ENCODE results near the gene TRAF3IP1.
"Not testable (repeated sequence)": the region's sequence is repeated elsewhere in the genome, so short reads cannot be mapped to it uniquely, and the experiment has no call there.

Gene TRAF3IP1

DNA sequence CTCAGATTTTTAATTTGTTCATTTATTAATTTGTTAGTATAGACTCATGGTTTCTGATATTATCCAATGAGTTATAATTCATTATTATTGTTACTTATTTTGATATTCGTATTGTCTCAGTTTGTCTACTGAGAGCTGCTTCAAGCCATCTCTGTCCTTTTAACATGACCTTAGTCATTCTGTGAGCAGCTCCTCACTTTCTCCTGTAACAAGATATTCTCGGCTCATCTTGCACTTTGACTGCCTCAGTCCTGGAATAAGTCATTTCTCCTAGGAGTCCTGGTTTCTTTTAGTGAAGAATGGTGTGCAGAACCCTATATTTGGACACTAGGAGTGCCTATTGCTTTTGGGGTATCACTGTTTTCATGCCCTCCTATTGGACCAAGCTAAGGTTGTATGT, 119.6 kb downstream of the TRAF3IP1 start:
- TF ChIP-seq, protein P1, sequence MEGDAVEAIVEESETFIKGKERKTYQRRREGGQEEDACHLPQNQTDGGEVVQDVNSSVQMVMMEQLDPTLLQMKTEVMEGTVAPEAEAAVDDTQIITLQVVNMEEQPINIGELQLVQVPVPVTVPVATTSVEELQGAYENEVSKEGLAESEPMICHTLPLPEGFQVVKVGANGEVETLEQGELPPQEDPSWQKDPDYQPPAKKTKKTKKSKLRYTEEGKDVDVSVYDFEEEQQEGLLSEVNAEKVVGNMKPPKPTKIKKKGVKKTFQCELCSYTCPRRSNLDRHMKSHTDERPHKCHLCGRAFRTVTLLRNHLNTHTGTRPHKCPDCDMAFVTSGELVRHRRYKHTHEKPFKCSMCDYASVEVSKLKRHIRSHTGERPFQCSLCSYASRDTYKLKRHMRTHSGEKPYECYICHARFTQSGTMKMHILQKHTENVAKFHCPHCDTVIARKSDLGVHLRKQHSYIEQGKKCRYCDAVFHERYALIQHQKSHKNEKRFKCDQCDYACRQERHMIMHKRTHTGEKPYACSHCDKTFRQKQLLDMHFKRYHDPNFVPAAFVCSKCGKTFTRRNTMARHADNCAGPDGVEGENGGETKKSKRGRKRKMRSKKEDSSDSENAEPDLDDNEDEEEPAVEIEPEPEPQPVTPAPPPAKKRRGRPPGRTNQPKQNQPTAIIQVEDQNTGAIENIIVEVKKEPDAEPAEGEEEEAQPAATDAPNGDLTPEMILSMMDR (IDR thresholded peaks at IDR 0.05), result no peak
- no peaks in the 10 kb centered on the region for H3K36me3 ChIP-seq (ENCODE audit: control insufficient read depth, insufficient read depth, low read length)
- H3K9me3 ChIP-seq (ENCODE audit: control insufficient read depth, low read length), result no peaks in the 10 kb centered on the region
- H3K4me1 ChIP-seq, result peaks cover 3% of the 10 kb centered on the region
- no peak overlapping the region for H3K27ac ChIP-seq
- H2AFZ ChIP-seq, result no peak overlapping the region
- H3K9ac ChIP-seq, result no peak overlapping the region
- no peaks in the 10 kb centered on the region for H3K27me3 ChIP-seq (ENCODE audit: control insufficient read depth, insufficient read depth, low read length)
- H3K4me2 ChIP-seq (ENCODE audit: low read length), result no peak overlapping the region
- peaks cover 2% of the 10 kb centered on the region for H3K79me2 ChIP-seq
- no peak overlapping the region for H3K4me3 ChIP-seq (ENCODE audit: low read depth, low read length)

DNA sequence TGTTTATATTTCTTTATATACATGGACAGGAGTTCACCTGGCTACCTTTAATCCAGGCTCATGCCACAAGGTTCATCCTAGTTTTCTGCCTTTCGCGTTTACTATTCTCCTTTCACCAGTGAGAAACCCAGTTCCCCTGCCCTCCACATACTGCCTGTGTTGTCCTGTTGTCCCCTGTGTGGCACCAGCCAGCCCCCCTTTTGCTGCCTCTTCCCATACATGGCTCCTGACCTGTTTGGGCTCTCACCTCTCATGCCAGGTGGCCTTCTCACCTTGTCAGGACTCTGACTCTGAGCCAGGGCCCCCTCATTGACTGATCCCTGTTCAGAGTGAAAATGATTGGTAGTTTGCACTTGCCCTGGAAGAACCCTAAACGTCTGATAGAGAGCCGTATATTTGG, 120.0 kb downstream of the TRAF3IP1 start:
- no peaks in the 10 kb centered on the region for H3K27me3 ChIP-seq (ENCODE audit: control insufficient read depth, insufficient read depth, low read length)
- H3K79me2 ChIP-seq, result peaks cover 2% of the 10 kb centered on the region
- H2AFZ ChIP-seq, result no peak overlapping the region
- H3K27ac ChIP-seq, result no peak overlapping the region
- no peak overlapping the region for H3K9ac ChIP-seq
- H3K36me3 ChIP-seq (ENCODE audit: control insufficient read depth, insufficient read depth, low read length), result no peaks in the 10 kb centered on the region
- TF ChIP-seq, protein P1 (IDR thresholded peaks at IDR 0.05), result no peak
- H3K4me1 ChIP-seq, result peaks cover 3% of the 10 kb centered on the region
- H3K4me3 ChIP-seq (ENCODE audit: low read depth, low read length), result no peak overlapping the region
- H3K9me3 ChIP-seq (ENCODE audit: control insufficient read depth, low read length), result no peaks in the 10 kb centered on the region
- H3K4me2 ChIP-seq (ENCODE audit: low read length), result no peak overlapping the region

DNA sequence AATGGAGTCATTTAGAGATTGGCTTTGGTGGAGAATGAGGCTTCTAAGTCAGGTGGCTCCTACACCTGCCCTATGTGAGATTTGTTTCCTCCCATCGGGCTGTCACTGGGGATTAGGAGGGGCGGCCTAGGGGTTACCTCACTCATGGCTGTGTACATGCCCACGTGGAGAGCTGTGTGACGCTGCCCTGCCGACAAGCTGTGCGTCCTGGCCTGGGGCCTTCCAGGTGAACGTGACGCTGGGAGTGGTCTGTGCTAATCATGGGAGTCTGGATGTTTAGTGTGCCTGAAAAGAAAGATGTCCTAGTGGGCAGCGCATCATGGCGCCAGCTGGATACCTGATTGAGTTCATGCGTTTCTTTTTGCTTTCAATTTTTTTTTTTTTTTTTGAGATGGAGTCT, 120.4 kb downstream of the TRAF3IP1 start:
- Histone ChIP-seq H3K79me2 (peaks cover 1% of the 10 kb centered on the region), H3K4me1 (peaks cover 3% of the 10 kb centered on the region), H3K36me3 (ENCODE audit: control insufficient read depth, insufficient read depth, low read length) (no peaks in the 10 kb centered on the region), H3K9ac (no peak overlapping the region), H3K27me3 (ENCODE audit: control insufficient read depth, insufficient read depth, low read length) (no peaks in the 10 kb centered on the region), H3K9me3 (ENCODE audit: control insufficient read depth, low read length) (no peaks in the 10 kb centered on the region), H3K27ac (no peak overlapping the region), H3K4me2 (ENCODE audit: low read length) (no peak overlapping the region), H3K4me3 (ENCODE audit: low read depth, low read length) (no peak overlapping the region), H2AFZ (no peak overlapping the region)
- TF ChIP-seq, protein P1 (IDR thresholded peaks at IDR 0.05), result no peak

DNA sequence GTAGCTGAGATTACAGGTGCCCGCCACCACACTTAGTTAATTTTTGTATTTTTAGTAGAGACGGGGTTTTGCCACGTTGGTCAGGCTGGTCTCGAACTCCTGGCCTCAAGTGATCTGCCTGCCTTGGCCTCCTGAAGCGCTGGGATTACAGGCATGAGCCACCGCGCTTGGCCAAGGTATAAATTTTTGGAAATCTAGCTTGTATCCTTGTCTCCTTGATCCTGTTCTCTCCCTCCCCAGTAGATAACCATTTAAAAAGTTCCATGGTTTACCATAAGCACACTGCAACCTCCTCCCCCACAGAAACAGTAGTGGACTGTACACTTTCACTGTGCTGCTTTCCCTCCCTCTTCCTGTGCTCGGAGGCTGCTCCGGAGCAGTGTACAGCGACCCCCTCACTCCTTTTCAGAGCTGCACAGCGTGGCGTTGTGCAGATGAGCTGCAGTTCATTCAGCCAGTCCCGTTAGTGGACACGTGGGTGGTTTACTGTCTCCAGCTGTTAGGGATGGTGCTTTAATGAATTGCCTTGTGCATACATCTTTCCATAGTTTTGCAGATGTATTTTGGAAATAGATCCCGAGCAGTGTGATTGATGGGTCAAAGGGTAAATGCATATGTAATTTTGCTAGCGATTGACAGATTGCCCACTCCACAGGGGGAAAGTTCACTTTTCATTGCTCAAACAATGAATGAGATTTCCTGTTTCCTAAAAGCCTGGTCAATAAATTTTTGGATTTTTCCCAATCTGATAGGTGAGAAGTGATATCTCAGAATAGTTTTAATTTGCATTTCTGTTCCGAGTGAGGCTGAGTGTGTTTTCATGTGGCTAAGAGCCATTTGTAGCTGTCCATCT, 121.2 kb downstream of the TRAF3IP1 start:
- Histone ChIP-seq H2AFZ (no peak overlapping the region), H3K27ac (no peak overlapping the region), H3K9me3 (ENCODE audit: control insufficient read depth, low read length) (no peaks in the 10 kb centered on the region), H3K79me2 (peaks cover 8% of the 10 kb centered on the region), H3K9ac (no peak overlapping the region), H3K4me1 (peaks cover 3% of the 10 kb centered on the region), H3K4me3 (ENCODE audit: low read depth, low read length) (no peak overlapping the region), H3K36me3 (ENCODE audit: control insufficient read depth, insufficient read depth, low read length) (no peaks in the 10 kb centered on the region), H3K27me3 (ENCODE audit: control insufficient read depth, insufficient read depth, low read length) (no peaks in the 10 kb centered on the region), H3K4me2 (ENCODE audit: low read length) (no peak overlapping the region)
- TF ChIP-seq, protein P1 (IDR thresholded peaks at IDR 0.05), result no peak

DNA sequence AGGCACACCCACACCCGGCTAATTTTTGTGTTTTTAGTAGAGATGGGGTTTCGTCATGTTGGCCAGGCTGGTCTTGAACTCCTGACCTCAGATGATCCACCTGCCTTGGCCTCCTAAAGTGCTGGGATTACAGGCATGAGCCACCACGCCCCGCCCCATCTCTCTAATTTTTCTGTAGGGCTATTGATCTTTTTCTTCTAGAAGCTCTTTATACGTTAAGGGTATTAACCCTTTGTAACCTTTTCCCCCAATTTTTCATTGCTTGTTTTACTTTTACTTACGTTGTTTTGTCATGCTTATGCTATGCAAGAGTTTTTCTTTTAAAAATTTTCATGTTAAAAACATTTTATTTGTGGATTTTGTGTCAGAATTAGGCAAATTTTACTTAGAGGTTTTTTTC, 121.9 kb downstream of the TRAF3IP1 start:
- not testable (repeated sequence) for H3K4me3 ChIP-seq (ENCODE audit: low read depth, low read length); H3K4me1 ChIP-seq; H3K27ac ChIP-seq; H3K36me3 ChIP-seq (ENCODE audit: control insufficient read depth, insufficient read depth, low read length); H3K27me3 ChIP-seq (ENCODE audit: control insufficient read depth, insufficient read depth, low read length); H3K9ac ChIP-seq; H3K4me2 ChIP-seq (ENCODE audit: low read length); H3K9me3 ChIP-seq (ENCODE audit: control insufficient read depth, low read length); H2AFZ ChIP-seq
- peaks cover 12% of the 10 kb centered on the region for H3K79me2 ChIP-seq

All from parathyroid adenoma (tissue), 2 donors.